HG02852 (cell line): ENCODE data around the gene LCP1.
"Not testable (repeated sequence)": the region's sequence is repeated elsewhere in the genome, so short reads cannot be mapped to it uniquely, and the experiment has no call there.

Source experiments
- ATAC-seq: cut with Tn5 transposase; IDR thresholded peaks from one replicate; pipeline ENCODE4 v1.9.1; 2021; ENCODE audit warnings: mild to moderate bottlenecking, moderate library complexity; ENCODE audit not compliant: unreplicated experiment

The LCP1 gene

DNA sequence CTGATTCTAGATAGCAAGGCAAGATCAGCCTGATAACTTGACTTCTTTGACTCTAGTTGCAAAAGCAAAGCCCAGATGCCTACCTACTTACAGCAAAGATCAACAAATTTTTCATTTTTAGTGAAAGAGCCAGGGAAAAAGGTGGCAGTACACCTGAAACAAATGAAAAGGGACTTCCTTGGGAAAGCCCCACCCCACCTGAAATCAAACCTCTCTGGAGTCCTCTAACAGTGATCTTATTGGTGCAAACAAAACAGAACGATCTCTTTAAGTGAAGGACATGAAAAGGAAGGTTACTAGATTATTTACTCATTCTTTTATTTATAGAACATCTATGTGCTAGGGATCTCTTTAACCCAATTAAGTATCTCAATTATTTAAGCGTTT lies 507 bp upstream of the LCP1 start:
- peak; percentile 1 for ATAC-seq

DNA sequence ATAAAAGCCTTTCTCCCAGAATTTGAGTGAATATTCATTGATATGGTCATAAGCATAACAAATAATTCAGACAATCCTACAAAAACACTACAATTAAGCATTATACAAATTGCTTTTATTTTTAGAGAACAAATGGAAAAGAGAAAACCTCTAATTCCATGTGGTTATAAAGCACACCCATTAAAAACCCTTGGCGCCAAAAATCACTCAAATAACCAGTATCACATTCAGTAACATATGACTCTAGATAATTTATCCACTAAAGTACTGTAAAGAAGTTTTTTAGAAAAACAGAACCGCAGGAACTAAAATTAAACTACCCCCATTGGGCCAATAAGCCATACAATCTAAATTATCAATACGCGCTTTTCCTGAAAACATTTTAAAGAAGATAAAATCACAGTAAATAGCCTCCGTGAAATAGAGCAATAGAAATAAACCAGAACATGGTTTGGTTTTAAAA lies 569 bp downstream of the LCP1 start:
- no peak for ATAC-seq

GRCh38 chr13:46179969-46180763 lies 1.8 kb downstream of the LCP1 start:
- no peak for ATAC-seq

DNA sequence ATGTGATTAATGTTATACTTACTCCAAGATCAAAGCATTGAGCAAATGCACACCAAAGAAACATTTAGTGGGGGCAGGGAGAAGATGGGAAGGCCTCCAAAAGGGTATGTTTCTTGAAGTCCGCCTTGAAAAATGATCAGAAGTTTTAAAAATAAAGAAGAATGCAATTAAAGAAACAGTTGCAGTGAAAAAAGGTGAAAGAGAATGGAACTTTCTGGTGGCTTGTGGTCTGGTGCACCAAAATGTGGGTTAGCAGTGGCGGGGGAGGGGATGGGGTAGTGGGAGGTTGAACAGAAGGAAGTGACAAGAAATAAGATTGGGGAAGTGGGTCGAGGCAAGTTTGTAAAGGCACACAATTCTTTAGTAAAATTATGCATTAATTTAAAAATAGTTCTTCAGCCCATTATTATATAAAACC lies 2.5 kb downstream of the LCP1 start:
- no peak for ATAC-seq

DNA sequence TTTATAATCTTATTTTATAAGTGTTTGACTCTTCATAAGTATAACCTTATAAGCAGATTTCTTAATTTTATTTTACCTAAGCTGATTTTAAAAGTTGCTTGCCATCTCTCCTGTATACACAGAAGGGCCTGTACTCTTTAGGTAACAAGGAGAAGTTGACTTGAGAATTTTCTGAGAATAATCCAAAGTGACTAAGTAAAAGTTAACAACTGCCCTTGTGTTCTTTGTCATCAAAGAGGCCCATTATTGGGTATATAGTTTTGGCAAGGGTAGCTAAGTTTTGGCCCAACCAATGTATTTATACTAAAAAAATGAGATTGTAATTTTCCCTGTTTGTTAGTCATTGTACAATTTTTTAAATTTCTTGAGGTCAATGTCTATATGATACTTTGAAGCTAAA lies 3.2 kb downstream of the LCP1 start:
- no peak for ATAC-seq

DNA sequence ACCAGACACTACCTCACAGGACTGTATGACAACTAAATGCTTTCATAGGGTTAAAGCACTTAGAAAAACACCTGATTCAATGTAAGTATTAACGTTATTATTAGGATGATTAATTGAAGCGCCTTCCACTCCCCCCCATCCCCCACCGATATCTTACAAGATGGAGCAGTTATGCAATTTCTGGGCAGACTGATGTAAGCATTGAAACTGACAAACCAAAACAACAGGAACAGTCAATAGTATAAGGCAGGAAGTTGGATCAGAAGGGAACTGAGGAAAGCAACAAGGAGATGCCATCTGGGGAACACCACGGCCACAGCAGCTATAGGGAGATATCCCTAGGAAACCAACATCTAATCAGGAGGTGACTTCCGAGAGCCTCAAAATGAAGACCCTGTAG lies 3.8 kb downstream of the LCP1 start:
- ATAC-seq: no peak

DNA sequence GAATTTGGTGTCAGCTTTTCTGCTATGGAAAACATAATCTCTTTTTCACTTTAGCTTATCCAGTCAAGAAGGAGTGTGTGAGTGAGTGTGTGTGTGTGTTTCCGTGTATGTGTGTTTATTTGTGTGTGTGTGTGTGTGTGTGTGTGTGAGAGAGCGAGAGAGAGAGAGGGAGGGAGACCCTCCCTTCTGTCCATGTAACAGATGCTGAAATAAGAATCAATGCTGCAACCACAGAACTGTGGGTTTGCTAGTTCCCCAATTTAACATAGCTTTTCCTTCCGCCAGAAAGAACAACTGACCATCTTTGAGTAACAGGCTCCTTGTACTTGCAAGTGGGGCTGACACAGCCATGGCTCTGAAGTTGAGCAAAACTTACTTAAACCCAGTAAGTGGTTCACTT lies 5.2 kb downstream of the LCP1 start:
- ATAC-seq: peak; percentile 39

- peak; percentile 45 for ATAC-seq
Measured at GRCh38 chr13:46173656-46174055, 8.3 kb downstream of the LCP1 start.

DNA sequence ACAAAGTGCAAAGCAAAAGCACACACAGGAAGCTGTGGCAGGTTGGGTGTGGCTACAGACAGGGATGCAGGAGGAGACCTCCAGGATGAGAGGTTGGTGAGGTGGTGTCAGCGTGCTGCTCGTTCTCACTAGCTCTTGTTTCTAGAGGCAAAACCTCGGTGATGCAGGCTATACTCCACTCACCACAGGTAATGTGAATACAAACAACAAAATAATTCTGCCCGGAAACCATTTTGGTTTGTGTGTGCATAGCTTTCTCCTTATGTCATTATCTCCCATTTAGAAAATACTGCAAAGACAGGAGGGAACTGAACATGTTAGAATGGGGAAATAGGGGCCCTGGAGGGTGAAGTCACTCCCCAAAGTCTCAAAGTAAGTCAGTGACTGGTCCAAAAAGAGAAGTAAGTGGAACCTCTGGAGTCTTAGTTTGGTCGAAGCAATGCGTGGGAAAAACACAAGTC lies 9.4 kb downstream of the LCP1 start:
- ATAC-seq: peak; percentile 28

GRCh38 chr13:46171739-46172138 lies 10.2 kb downstream of the LCP1 start:
- no peak for ATAC-seq

DNA sequence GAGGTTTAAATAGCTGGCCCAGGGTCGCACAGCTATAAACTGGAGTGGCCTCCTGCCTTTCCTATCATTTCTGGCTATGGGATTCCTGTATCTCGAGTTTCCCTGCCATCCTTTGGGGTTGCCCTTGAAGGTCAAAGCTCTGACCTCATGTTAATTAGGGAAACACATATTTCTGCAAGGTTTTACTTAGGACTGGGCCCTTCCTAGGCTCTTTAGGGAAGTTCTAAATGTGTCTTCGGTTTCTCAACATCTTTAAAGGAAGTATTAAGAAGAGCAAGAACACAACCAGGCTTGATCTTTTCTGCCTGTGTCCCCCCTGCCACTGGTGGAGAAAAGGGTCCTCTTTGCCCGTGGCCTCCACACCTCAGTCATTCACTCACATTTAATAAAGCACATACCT lies 10.8 kb downstream of the LCP1 start:
- ATAC-seq: no peak

DNA sequence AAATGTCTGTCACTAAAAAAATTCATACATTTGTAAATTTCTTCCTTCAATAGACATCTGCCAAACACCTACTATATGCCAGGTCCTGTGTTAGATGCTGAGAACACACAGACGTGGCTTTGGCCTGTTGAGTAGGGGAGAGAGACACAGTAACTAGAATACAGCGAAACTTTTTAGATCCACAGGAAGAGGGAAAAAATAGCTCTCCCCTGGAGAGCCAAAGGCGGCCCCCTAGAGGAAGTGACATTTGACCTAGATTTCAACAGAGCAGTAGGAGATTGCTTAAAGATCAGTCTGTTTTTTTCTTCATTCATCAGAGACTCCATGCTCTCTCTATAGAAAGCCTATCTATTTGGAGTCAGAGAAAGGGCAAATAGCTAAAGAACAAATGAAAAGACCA lies 11.3 kb downstream of the LCP1 start:
- ATAC-seq: no peak

- ATAC-seq: no peak
Measured at GRCh38 chr13:46170268-46170667, 11.7 kb downstream of the LCP1 start.

DNA sequence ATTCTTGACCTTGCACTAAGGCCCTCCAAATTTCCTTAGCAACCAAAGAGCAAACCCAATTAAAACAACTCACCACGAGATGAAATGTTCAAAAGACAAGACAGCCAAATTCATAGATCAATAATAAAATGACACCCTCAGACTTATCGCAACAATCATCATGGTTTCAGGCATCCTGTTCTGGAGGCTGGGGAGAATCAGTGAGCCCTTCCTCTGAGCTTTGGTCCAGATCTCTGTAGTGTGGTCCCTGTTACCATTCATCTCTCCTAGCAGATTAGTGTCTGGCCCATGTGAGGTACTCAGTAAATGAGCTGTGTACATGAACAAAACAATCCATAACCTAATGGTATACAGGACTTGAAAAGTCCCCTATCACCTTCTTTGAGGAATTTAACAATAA lies 12.2 kb downstream of the LCP1 start:
- ATAC-seq: no peak

GRCh38 chr13:46168783-46169182 lies 13.2 kb downstream of the LCP1 start:
- no peak for ATAC-seq

GRCh38 chr13:46168341-46168740 lies 13.6 kb downstream of the LCP1 start:
- ATAC-seq: peak; percentile 39

DNA sequence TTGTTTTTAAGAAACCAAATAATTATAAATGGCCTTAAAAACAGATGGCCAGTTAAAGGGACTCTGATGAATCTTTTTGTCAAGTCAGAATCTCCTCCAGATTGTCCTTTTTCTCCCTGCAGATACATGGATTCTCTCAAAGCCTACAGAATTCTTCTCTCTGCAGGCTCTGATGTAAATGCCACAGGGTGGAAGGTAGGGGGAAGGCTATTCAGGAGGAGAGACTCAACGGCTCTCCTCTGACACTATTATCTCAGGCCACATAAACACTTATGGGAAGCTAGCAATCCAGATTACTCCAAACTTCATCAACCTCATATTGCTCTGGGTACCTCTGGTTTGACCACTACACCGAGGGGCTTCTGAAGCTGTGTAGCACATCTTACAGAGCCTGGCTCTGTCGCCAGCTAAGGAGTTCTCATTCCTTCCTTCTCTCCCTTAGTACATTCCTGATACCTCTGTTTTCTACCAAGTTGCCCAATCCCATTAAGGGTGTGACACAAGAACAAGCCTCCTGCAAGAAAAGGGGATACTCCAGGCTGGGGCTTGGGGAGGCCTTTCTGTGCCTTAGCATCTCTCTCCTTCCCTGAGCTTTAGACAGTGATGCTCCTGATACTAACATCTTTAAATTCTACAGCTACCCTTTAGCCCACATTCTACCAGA lies 14.9 kb downstream of the LCP1 start:
- no peak for ATAC-seq

DNA sequence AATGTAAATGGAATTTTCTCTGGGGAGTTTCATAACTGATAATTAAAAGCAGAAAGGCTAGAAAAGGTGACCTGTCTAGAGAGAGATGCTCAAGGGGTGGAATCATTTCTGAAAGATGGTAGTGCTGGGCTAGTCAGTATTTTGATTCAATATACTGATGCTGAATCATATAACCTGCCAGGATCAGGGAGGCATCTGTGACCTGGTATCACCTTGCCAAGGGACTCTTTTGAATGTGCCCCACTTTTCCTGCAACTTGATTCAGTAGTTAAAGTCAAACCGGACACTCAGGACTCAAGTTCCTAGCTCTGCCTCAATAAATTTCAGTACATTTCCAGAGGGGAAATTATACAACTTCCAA lies 15.8 kb downstream of the LCP1 start:
- ATAC-seq: no peak

GRCh38 chr13:46165485-46166223 lies 16.3 kb downstream of the LCP1 start:
- ATAC-seq: peak; percentile 43

DNA sequence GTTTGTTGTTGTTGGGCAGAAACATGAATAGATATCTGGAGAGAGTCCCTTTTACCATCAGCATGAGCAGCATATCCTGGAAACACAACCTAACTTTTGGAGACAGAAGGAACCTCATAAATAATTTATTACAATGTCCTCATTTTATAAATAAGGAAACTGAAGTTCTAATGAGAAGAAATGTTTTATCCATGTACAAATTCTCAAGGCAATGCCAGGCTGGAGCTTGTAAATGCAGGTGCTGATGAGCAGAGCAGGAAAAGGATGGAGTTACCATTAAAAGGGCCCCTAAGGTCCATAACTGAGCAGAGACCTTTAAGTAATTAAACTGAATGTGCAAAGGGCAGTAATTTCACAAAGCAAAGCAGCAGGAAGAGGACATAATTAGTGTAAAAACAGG lies 17.3 kb downstream of the LCP1 start:
- no peak for ATAC-seq

DNA sequence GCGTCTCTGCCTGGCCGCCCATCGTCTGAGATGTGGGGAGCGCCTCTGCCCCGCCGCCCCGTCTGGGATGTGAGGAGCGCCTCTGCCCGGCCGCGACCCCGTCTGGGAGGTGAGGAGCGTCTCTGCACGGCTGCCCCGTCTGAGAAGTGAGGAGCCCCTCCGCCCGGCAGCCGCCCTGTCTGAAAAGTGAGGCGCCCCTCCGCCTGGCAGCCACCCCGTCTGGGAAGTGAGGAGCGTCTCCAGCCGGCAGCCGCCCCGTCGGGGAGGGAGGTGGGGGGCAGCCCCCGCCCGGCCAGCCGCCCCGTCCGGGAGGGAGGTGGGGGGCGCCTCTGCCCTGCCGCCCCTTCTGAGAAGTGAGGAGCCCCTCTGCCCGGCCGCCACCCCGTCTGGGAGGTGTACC lies 19.2 kb downstream of the LCP1 start:
- not testable (repeated sequence) for ATAC-seq
